ENCODE measurements around the gene GNAT3. TPM values are rescaled to one million over a fixed set of nuclear protein-coding genes. Genes with fewer than 3 reads are reported as not detected.

Gene GNAT3
- total and polyA plus RNA-seq, 2 of the 8 experiments (the other 6 are each of a cell fraction or from before 2014, with no cell fraction given) = not detected

- TF ChIP-seq, protein P1, sequence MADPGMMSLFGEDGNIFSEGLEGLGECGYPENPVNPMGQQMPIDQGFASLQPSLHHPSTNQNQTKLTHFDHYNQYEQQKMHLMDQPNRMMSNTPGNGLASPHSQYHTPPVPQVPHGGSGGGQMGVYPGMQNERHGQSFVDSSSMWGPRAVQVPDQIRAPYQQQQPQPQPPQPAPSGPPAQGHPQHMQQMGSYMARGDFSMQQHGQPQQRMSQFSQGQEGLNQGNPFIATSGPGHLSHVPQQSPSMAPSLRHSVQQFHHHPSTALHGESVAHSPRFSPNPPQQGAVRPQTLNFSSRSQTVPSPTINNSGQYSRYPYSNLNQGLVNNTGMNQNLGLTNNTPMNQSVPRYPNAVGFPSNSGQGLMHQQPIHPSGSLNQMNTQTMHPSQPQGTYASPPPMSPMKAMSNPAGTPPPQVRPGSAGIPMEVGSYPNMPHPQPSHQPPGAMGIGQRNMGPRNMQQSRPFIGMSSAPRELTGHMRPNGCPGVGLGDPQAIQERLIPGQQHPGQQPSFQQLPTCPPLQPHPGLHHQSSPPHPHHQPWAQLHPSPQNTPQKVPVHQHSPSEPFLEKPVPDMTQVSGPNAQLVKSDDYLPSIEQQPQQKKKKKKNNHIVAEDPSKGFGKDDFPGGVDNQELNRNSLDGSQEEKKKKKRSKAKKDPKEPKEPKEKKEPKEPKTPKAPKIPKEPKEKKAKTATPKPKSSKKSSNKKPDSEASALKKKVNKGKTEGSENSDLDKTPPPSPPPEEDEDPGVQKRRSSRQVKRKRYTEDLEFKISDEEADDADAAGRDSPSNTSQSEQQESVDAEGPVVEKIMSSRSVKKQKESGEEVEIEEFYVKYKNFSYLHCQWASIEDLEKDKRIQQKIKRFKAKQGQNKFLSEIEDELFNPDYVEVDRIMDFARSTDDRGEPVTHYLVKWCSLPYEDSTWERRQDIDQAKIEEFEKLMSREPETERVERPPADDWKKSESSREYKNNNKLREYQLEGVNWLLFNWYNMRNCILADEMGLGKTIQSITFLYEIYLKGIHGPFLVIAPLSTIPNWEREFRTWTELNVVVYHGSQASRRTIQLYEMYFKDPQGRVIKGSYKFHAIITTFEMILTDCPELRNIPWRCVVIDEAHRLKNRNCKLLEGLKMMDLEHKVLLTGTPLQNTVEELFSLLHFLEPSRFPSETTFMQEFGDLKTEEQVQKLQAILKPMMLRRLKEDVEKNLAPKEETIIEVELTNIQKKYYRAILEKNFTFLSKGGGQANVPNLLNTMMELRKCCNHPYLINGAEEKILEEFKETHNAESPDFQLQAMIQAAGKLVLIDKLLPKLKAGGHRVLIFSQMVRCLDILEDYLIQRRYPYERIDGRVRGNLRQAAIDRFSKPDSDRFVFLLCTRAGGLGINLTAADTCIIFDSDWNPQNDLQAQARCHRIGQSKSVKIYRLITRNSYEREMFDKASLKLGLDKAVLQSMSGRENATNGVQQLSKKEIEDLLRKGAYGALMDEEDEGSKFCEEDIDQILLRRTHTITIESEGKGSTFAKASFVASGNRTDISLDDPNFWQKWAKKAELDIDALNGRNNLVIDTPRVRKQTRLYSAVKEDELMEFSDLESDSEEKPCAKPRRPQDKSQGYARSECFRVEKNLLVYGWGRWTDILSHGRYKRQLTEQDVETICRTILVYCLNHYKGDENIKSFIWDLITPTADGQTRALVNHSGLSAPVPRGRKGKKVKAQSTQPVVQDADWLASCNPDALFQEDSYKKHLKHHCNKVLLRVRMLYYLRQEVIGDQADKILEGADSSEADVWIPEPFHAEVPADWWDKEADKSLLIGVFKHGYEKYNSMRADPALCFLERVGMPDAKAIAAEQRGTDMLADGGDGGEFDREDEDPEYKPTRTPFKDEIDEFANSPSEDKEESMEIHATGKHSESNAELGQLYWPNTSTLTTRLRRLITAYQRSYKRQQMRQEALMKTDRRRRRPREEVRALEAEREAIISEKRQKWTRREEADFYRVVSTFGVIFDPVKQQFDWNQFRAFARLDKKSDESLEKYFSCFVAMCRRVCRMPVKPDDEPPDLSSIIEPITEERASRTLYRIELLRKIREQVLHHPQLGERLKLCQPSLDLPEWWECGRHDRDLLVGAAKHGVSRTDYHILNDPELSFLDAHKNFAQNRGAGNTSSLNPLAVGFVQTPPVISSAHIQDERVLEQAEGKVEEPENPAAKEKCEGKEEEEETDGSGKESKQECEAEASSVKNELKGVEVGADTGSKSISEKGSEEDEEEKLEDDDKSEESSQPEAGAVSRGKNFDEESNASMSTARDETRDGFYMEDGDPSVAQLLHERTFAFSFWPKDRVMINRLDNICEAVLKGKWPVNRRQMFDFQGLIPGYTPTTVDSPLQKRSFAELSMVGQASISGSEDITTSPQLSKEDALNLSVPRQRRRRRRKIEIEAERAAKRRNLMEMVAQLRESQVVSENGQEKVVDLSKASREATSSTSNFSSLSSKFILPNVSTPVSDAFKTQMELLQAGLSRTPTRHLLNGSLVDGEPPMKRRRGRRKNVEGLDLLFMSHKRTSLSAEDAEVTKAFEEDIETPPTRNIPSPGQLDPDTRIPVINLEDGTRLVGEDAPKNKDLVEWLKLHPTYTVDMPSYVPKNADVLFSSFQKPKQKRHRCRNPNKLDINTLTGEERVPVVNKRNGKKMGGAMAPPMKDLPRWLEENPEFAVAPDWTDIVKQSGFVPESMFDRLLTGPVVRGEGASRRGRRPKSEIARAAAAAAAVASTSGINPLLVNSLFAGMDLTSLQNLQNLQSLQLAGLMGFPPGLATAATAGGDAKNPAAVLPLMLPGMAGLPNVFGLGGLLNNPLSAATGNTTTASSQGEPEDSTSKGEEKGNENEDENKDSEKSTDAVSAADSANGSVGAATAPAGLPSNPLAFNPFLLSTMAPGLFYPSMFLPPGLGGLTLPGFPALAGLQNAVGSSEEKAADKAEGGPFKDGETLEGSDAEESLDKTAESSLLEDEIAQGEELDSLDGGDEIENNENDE (IDR thresholded peaks at IDR 0.05; ENCODE audit: insufficient replicate concordance, low read length) = no peak
- TF ChIP-seq HDAC6 (IDR thresholded peaks at IDR 0.05; ENCODE audit: low read depth, low read length) (no peak), PHF8 (conservative IDR thresholded peaks at IDR 0.05; ENCODE audit: low read depth, low read length) (no peak), EP300 (IDR thresholded peaks at IDR 0.05; ENCODE audit: borderline replicate concordance in 1 of 2, low read depth in 2 of 2, low read length in 2 of 2) (no peak), BCL11A (IDR thresholded peaks at IDR 0.05; ENCODE audit: low read depth in 2 of 2, low read length in 2 of 2) (no peak)
Measured at GRCh38 chr7:80529362-80529761, 17.5 kb upstream of the GNAT3 start (continued).

Measured in H1 (cell line).